Measurements from ENCODE around the gene SHISAL2B.

SHISAL2B gene

DNA sequence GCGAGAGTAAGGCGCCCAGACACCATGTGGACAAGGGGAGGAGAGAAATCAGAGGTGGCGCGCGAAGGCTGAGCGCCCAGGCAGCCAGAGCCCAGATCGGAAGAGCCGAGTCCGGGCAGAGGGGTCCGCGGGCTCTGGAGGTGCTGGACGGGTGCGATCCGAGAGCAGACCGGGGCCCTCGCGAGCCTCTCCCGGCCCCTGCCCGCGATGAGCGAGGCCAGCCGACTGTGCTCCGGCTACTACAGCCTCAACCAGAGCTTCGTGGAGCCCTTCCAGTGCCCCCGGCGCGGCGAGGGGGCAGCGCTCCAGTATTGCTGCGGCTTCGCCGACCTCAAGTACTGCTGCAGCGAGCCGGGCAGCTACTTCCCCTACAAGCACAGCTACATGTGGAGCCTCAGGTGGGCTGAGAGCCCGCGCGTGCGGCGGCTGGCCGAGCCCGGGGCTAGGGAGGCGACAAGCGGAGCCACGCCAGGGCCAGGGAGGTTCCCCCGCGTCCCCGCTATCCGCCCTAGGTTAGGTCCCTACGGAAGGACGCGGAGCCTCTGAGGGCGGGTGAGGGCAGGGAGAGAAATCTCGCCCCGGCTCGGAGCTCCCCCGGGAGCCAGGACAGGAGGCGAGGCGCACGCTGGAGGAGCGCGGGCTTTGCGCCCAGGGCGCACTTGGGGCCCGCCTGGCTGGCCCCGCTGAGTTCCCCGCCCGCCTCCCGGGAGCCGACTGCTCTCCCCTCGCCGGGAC is at the start of gene SHISAL2B:
SHISAL2B (plus strand) TSS at position 87 of the 735 bp plus-strand sequence; CDS start at position 208, 121 bp downstream.
- Histone ChIP-seq H3K27ac (no peak within 1 kb of the TSS), H3K4me3 (IDR thresholded peaks at IDR 0.05; ENCODE audit: insufficient read depth, low read depth, low read length) (no peak within 1 kb of the TSS), H3K4me2 (no peak within 1 kb of the TSS), H3K4me1 (ENCODE audit: low read depth, poor library complexity, severe bottlenecking) (no peaks in the 10 kb centered on the region), H3K79me2 (ENCODE audit: insufficient read depth, low read depth) (no peaks in the 10 kb centered on the region), H4K20me1 (ENCODE audit: insufficient read depth) (no peaks in the 10 kb centered on the region), H2AFZ (ENCODE audit: low read depth) (no peak within 1 kb of the TSS), H3K9ac (no peak within 1 kb of the TSS), H3K27me3 (ENCODE audit: insufficient read depth, low read depth) (no peaks in the 10 kb centered on the region), H3K36me3 (ENCODE audit: insufficient read depth) (no peaks in the 10 kb centered on the region)
- no peak for TF ChIP-seq CTCF (conservative IDR thresholded peaks at IDR 0.05; ENCODE audit: low read depth, low read length)

DNA sequence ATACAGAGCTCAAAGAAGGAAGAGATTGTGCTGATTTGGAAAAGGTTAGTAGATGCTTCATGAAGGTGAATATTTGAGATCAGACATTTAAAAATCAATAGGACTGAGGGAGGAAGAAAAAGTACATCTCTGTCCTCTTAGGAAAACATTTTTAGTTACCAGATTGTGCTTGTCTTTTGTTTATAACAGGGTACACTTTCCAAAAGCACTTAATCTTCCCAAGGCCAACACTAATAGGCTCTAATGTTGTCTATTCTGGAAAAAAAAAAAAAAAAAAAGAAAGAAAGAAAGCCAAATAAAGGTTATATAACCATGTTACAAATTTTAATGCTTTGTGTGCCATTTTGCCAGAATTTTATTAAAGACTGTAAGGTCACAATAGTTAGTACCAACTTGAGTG is 45.5 kb upstream of the SHISAL2B start:
- TF ChIP-seq CTCF (conservative IDR thresholded peaks at IDR 0.05; ENCODE audit: low read depth, low read length): no peak
- Histone ChIP-seq H2AFZ (ENCODE audit: low read depth) (no peak overlapping the region), H4K20me1 (ENCODE audit: insufficient read depth) (no peaks in the 10 kb centered on the region), H3K27ac (no peak overlapping the region), H3K79me2 (ENCODE audit: insufficient read depth, low read depth) (no peaks in the 10 kb centered on the region), H3K4me2 (no peak overlapping the region), H3K36me3 (ENCODE audit: insufficient read depth) (no peaks in the 10 kb centered on the region), H3K4me3 (IDR thresholded peaks at IDR 0.05; ENCODE audit: insufficient read depth, low read depth, low read length) (no peak overlapping the region), H3K27me3 (ENCODE audit: insufficient read depth, low read depth) (no peaks in the 10 kb centered on the region), H3K4me1 (ENCODE audit: low read depth, poor library complexity, severe bottlenecking) (no peaks in the 10 kb centered on the region), H3K9ac (no peak overlapping the region)

DNA sequence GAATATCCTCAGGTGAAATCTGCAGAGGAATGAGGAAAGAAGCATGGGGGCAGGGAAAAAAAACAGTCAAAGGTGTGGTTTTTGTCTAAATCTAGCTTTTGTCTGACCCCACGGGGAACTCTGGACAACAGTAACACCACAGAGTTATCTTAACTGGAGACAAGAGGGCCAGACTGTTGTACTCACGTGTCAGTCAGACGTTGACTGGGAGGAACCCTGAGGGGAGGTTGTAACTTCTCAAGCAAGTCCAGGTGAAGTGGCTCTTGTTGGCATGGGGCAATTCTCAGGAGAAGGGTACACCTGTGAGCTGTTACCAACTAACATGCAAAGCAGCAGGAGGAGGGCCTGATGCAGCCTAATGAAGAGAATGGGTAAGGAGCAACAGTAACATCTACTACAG is 44.1 kb upstream of the SHISAL2B start:
- H3K27ac ChIP-seq: no peak overlapping the region
- no peak overlapping the region for H2AFZ ChIP-seq (ENCODE audit: low read depth)
- H3K27me3 ChIP-seq (ENCODE audit: insufficient read depth, low read depth): no peaks in the 10 kb centered on the region
- H3K36me3 ChIP-seq (ENCODE audit: insufficient read depth): no peaks in the 10 kb centered on the region
- no peak overlapping the region for H3K4me3 ChIP-seq (IDR thresholded peaks at IDR 0.05; ENCODE audit: insufficient read depth, low read depth, low read length)
- TF ChIP-seq CTCF (conservative IDR thresholded peaks at IDR 0.05; ENCODE audit: low read depth, low read length): no peak
- no peak overlapping the region for H3K4me2 ChIP-seq
- H3K4me1 ChIP-seq (ENCODE audit: low read depth, poor library complexity, severe bottlenecking): no peaks in the 10 kb centered on the region
- H3K79me2 ChIP-seq (ENCODE audit: insufficient read depth, low read depth): no peaks in the 10 kb centered on the region
- H4K20me1 ChIP-seq (ENCODE audit: insufficient read depth): no peaks in the 10 kb centered on the region
- no peak overlapping the region for H3K9ac ChIP-seq

- Histone ChIP-seq H3K4me2 (no peak overlapping the region), H3K27me3 (ENCODE audit: insufficient read depth, low read depth) (no peaks in the 10 kb centered on the region), H3K27ac (no peak overlapping the region), H4K20me1 (ENCODE audit: insufficient read depth) (no peaks in the 10 kb centered on the region), H3K4me1 (ENCODE audit: low read depth, poor library complexity, severe bottlenecking) (no peaks in the 10 kb centered on the region), H3K4me3 (IDR thresholded peaks at IDR 0.05; ENCODE audit: insufficient read depth, low read depth, low read length) (no peak overlapping the region), H3K9ac (no peak overlapping the region), H3K79me2 (ENCODE audit: insufficient read depth, low read depth) (no peaks in the 10 kb centered on the region), H2AFZ (ENCODE audit: low read depth) (no peak overlapping the region), H3K36me3 (ENCODE audit: insufficient read depth) (no peaks in the 10 kb centered on the region)
- TF ChIP-seq CTCF (conservative IDR thresholded peaks at IDR 0.05; ENCODE audit: low read depth, low read length): no peak
Observed at GRCh38 chr5:64649512-64649911, 40.8 kb upstream of the SHISAL2B start.

All from KMS-11 (cell line).